NCI-H2107 treated with DMSO at 0.1 percent for 48 hours (cell line): Measurements from ENCODE around the gene HES5.

Source experiments
- DNase-seq: peaks from one replicate; lab custom pipeline; 2025; ENCODE audit not compliant: unreplicated experiment; lab: John Stamatoyannopoulos, UW

The HES5 gene

DNA sequence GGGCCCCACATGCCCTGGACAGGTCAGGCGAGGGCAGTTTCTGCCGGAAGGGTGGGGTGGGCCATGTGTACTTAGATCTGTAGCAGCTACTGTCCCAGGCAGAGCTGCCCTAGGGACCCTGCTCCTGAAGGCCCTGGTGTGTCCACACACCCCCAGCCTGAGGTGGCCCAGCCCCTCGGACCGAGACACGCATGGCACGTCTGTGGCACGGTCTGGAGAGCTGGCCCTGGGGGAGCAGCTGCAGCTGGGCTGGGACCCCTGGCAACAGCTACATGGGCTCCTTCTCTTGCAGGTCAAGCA, 28.3 kb downstream of the HES5 start:
- DNase-seq: no peak

DNA sequence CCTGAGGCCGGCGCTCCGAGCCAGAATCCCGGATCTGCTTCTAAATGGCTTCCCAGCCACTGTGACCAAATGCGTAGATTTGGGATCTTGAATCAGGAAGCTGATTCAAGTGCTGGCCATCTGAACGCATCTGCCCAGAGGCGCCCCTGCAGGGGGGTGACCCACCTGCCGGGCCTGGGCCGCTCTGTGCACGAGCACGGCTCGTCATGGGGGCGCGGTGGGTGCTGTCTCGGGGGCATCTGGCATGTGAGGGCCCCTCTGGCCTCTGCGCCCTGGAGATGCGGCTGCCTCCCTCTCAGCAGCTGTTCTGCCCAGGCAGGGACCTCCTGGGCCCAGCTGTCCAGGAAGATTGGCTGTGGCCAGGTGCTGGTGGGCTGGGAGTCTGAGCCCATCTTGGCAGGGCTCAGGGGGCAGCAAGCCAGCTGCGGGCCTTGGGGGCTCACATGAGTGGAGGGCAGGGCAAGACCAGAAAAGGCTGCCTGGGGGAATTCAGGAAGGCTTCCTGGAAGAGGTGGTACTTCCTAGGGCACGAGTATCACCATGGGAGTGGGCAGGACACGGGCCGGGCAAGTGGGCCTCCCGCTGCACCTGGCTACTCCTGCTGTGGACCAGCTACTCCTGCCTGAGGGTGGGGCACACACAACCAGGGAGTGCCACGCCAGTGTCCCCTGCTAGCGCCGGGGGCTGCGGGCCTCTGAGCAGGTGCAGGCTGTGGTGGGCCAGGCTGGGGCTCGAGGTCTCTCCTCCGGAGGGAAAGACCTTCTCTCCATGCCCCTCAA, 28.8 kb downstream of the HES5 start:
- no peak for DNase-seq

DNA sequence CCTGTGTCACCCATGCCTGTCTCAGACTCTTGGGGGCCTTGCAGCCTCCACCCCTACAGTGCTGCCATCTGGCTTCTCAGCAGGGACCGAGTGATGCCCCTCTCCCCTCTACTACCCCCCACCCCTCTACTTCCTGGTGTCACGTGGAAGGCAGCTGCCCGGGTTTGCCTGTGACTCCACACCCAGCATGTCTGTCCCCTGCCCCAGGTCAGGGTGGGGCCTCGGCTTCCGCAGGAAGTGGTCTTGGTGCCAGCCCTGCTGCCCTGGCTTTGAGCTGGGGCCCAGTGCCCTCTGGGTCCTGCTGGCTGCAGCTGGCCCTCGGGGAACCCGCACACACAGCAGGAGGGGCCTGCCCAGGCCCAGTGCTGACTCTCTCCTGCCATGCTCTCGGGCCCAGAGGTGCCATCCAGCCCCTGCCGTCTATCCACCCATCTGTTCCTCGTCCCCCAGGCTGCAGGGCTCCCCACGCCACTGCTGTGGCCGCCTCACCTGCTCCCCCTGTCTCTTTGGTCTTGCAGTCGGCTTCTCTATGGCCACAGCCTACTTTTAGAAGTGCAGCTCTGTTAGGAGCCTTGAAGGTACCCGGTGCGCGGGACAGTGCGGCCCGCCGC, 30.0 kb downstream of the HES5 start:
- DNase-seq: no peak

DNA sequence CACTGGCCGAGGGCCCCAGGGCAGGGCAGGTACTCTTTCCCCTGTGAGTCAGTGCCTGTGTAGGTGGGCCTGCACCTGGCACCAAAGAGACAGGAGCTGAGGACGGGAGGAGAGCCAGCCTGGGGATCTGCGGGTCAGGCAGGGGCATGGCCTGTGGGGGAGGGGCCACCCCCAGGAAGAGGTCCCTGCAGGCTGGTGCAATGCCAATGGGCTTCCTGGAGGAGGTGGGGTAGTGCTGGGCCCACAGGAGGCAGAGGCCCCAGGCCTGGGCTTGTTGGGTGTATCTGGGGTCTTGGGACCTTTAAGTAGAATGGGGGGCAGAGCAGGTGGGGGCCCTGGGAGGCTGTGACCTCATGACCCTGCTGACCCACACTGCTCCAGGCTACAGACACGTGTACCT, 30.8 kb downstream of the HES5 start:
- no peak for DNase-seq

DNA sequence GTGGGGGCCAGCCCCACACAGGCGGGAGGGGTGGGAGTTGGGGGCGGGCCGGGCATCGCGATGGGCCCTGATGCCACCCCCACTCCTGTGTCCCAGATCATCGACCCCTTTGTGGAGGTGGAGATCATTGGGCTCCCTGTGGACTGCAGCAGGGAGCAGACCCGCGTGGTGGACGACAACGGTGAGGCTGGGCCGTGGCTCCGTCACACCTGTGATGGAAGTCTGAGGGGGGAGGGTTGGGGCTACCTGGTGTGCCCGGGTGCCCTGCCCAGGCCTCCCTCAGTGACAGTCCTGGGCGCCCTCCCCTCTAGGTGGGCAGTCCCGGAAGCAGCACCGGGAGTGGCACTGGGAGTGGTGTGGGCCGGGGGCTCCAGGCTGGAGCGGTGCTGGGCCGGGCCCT, 31.4 kb downstream of the HES5 start:
- no peak for DNase-seq

DNA sequence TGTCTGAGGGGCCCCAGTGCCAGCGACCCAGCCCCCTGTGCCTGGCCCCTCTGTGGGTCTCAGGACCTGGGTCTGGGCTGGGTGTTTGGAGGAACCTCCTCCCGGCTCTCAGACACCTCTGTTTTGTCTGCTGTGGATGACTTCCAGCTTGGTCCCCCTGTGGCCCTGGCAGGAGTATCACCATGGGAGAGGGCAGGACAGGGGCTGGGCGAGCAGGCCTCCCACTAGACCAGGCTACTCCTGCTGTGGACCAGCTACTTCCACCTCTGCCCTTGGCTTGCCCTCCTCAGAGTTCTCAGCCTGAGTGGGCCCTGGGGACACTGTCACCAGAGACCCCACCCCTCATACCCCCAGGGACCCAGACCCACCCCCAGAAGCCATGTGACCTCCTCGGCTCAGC, 32.2 kb downstream of the HES5 start:
- no peak for DNase-seq

DNA sequence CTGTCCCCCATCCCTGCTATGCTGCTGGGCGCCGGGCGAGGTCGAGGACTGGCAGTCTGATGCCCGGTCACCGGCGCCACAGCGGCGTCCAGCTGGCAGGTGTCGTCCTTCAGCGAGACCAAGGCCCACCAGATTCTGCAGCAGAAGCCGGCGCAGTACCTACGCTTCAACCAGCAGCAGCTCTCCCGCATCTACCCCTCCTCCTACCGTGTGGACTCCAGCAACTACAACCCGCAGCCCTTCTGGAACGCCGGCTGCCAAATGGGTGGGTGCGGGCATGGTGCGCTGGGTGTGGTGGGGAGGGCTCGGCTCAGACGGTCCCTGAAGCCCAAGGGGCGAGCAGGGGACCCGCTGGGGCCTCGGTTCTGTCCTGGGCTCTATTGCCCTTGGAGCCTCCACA, 33.3 kb downstream of the HES5 start:
- DNase-seq: no peak

DNA sequence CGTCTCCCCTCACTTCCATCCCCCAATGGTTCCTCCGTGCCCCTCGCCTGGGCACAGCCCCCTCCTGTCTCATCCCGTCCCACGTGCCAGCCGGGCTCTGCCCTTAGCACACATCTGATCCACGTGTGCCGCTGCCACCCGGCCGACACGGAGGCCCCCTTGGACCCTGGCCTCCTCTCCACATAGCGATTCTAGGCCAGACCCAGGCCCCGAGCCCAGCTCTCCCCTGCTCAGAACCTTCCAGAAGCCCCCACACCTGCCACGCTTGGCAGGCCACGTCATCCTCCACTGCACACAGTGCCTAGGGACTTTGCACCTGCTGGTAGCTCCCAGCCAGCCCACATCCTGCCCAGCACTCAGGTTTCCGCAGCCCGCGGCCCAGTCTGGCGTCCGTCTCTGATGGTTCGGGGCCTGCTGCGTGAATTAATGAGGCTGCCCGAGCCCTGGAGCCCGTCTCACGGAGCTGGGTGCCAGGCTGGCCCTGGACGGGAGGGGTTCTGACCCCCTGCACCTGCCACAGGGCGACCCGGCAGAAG, 33.9 kb downstream of the HES5 start:
- DNase-seq: no peak

DNA sequence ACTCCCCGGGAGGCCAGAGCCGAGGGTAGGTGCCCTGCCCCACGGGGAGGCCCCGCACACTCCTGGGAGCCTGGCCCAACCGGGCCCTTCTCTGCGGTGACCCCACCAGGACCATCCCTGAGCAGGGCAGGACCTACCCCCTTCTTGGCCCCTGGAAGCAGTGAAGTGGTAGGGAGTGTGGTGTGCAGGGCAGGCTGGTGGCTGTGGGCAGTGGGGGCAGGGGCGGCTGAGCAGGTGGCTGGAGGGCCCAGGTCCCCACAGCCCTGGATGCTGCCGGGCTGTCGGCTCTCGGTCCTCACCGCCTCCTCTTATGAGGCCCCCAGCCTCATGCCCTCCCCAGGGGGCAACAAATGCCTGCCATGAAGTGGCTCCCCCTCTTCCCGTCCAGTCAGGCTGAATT, 34.5 kb downstream of the HES5 start:
- DNase-seq: no peak

DNA sequence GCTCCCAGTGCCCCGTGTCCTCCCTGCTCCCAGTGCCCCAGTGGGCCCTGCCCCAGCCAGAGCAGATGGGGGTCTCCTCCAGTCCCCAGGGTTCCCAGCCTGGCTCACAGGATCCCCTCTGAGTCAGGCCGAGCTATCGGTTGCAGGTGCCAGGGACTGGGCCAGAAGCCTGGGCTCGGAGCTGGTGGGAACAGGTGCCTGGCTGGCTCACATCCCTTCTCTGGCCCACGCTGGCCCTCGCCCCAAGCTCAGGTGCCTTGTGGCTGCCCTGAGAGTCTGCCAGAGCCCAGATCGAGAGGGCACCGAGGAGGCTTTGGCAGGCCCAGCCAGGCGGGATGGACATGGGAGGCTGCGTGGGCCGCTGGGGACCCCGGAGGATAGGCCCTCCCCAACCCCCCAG, 35.0 kb downstream of the HES5 start:
- DNase-seq: no peak

DNA sequence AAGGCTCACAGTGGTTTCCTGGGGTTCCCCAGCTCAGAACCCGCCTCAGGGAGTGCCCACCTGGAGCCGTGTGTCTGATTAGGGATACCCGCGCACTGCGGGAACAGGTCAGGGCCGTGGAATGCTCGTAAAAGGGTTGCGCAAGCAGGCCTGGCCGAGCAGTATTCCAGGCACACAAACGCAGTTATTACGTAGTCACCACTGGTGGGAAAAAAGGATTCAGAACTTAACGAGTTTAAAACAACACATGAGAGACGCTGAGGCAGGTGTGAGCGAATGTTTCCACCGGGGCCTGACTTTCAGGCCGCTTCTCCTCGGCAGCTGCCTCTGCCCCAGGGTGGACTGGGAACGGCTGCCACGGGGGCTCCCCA, 35.8 kb downstream of the HES5 start:
- DNase-seq: no peak

DNA sequence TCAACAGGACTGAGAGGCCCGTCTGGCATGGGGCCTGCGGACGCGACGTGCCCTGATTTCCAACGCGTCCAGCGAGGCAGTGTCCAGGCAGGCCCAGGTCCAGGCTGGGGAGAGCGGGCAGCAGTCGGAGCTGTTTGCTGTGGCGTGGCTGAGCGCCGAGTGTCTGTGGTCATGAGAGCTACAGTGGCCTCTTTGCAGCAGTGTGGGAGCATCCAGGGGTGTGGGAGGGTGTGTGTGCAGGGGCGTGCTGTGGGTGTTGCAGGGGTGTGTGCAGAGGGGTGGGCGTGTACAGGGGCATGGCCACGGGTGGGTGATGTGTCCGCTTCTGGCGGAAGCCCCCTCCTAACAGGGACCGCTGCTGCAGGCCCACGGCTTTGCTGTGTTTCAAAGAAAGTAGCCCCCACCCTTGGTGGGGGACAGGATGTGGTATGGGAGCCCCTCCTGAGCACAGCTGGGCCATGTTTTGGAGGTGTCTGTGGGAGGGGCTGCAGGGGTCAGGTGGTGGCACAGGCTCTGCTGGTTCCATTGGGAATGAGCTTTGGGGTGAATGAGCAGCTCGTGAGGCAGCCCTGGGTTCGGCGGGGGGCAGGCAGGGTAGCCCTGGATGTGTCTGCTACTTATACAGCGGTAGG, 36.3 kb downstream of the HES5 start:
- no peak for DNase-seq

DNA sequence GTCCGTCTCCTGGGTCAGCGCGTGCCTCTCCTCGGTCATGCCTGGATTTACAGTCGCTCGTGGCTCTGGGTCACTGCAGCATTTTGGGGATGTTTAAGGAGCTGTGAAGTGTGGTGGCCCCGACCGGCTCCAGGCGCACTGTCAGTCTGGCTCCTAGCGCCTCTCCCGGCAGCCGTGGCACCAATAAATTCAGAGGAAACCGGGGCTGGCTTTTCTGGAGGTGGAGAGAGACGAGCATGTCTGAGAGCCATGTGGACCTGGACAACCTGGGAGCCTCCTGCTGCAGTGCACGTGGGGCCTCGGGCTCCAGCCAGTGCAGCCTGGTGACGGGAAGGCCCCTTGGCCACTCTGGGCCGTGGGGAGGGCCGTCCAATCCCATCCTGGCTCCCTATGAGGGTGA, 36.8 kb downstream of the HES5 start:
- DNase-seq: no peak

DNA sequence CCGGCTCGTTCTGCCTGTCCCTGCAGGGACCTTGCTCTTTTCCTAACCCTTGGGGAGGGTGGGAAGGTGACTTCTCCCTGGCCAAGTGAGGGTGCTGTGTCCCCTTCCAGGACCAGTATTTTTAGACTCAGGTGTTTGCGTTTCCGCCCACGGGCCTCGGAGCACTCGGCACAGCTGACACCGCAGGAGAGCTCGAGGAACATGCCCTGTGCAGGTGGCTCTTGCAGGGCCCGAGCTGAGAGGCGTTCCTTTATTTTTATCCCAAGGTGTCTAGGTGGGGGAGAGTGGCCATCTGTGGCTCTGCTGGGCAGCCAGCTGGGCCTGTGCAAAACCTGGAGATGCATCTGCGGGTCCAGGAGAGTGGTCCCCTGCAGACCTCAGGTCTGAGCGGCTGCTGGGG, 38.0 kb downstream of the HES5 start:
- DNase-seq: no peak

DNA sequence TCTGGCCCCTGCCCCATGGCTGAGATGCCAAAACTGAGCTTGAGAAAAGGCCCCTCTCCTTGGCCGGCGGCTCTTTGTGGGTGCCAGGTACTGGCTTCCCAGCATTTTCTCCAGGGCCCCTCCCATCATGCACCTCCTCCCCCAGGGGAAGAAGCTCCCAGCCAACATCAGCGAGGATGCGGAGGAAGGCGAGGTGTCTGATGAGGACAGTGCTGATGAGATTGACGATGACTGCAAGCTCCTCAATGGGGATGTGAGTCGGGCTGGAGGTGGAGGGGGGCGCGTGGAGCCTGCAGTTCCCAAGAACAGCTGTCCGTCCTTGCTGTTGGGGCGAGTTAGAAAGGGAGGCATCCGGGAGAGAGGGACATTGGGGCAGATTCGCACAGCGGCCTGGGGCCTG, 40.4 kb downstream of the HES5 start:
- DNase-seq: no peak

DNA sequence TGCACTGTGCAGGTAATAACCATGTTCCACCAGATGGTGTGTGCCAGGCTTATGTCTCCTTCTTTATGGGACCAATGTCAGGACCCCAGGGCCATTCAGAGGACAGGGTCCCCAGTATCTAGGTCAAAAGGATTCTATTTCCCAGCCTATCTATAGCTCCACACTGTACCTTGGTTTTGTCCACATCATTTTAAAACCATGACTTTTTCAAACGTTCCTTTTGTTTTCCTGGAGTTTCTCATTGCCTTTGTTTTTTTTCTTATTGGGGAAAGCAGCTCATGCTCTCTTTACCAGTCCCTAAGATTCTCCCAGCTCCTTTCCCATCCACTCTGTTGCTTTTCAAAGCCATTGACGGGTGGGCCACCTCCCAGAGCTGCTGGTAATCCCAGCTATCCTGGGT, 41.4 kb downstream of the HES5 start:
- no peak for DNase-seq

DNA sequence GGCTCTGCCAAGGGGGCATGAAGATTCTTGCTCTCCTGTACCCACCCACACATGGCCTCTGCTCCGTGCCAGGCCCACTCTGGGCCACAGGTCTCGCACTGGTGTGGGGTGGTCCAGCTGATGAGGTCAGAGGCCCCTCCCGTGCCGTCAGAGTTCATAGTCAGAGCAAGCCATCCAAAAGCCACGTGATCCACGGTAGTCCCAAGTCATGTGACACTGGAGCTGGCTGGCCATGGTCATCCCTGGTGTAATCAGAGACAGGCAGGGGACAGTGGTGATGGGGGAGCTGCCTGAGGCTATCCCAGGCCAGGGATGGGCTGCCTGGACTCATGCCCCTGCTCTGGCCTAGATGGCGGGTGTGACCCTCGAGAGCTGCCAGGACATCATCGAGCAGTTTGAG, 43.5 kb downstream of the HES5 start:
- no peak for DNase-seq

DNA sequence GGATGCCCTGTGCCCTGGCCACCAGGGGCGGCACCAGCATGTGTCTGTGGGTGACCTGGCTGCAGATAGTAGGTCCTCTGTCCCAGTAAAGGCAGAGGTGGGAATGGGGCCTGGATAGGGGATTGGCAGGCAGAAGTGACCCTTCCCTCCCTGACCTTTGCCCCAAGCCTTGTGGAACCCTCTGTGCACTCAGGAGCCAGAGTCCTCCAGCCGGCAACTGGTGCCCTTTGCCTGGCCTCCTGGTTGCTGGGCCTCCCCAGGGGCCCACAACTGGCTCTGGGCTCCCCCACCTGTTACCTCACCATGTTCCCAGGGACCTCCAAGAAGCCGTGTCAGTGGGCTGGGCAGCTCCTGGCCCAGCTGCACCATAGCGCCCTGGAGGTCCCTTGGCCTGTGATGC, 44.0 kb downstream of the HES5 start:
- no peak for DNase-seq

DNA sequence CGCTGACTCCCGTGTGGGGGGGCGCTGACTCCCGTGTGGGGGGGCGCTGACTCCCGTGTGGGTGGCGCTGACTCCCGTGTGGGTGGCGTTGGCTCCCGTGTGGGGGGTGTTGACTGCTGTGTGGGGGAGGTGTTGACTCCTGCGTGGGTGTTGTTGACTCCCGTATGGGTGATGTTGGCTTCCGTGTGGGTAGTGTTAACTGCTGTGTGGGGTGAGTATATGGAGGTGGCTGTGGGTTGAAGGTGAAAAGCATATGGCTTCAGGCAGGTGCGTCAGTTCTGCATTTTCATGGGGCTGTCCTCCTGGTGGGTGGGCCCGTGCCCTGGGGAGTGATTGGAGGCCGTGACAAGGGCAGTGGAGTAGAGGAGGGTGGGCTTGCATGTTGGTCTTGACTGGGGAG, 46.1 kb downstream of the HES5 start:
- DNase-seq: no peak

DNA sequence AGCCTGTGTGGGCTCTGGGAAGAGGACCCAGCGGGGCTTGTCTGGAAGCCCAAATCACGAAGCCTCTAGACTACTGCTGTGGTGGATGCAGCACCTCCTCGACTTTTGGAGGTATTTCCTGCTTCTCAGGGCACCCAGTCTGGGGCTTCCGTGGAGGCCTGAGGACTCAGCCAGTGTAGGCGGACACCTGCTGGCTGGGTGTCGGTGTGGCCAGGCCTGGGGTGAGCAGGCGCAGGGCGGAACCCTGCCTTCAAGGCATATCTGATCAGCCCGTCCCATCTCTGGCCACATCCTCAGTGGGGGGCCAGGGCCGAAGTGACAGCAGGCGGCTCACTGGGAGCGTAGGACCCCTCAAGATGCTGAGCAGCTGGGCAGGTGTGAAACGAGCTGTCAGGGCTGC, 47.0 kb downstream of the HES5 start:
- no peak for DNase-seq

DNA sequence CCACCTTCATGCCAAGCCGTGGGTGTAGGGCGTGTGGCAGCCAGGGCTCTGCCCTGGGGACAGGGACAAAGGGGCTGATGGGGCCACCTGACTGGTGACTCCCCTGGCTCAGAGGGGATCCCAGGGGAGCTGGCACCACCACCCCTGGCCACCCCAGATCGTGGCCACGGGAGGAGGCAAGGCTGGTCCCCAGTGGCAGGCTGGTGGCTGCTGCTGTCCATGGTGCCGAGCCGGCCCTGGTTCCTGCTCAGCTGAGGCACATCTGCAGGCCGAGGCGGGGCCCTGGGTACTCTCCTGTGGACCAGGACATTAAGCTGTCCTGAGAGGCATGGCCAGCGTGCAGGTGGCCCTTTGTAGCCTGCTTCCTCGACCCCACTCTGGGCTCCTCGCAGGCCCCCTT, 47.5 kb downstream of the HES5 start:
- DNase-seq: no peak

DNA sequence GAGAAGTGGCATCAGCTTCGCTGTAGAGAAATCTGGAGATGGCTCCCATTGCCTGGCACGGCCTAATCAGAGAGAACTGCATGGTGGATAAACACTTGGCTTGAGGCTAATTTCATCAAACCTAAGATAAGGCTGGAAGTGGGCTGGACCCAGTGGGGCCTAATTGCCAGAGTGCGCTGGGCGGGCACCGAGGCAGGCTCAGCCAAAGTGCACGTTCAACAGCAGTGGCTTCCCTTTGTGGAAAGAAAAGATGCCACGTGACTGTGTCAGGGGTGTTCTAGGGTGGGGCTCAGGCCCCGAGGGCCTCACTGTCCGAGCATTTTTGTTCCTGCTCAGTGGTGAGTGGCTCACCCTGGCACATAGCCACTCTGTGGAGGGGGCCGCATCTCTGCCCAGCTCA, 48.2 kb downstream of the HES5 start:
- DNase-seq: no peak

DNA sequence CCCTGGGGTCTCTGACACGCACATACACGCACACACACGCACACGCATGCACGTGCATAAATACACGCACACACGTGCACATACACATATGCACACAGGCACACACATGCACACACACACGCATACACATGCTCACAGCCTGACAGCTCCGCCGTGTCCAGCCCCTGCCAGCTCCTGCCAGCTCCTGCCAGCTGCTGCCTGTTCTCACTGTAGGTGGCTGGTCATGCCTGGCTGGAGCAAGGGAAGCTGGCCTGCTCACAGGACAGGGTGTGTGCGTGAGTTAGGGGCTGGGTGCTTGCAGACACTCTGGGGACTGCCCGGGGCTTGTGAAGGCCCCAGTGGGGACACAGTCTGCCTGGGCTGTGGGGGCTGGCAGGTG, 49.1 kb downstream of the HES5 start:
- no peak for DNase-seq
